NCI-H82 treated with DMSO at 0.1 percent for 48 hours (cell line): Measurements from ENCODE around the gene ASB4.
A peak's percentile ranks its signal among the peaks of the same experiment; 100 is the strongest.
"Not testable (repeated sequence)": the region's sequence is repeated elsewhere in the genome, so short reads cannot be mapped to it uniquely, and the experiment has no call there.

Source experiments
- DNase-seq: peaks from one replicate; lab custom pipeline; 2025; ENCODE audit not compliant: unreplicated experiment; lab: John Stamatoyannopoulos, UW

The ASB4 gene

GRCh38 chr7:95485391-95486123 is at the start of gene ASB4:
Gene ASB4, plus strand, starts transcription at chr7:95485943. Its CDS starts 29 bp downstream, at chr7:95485972.
- no peak for DNase-seq

- DNase-seq: no peak
Measured at GRCh38 chr7:95436407-95436806, 49.3 kb upstream of the ASB4 start.

GRCh38 chr7:95440394-95441038 is 45.2 kb upstream of the ASB4 start:
- DNase-seq: no peak

- no peak for DNase-seq
Measured at GRCh38 chr7:95441042-95441823, 44.5 kb upstream of the ASB4 start.

GRCh38 chr7:95444796-95445195 is 40.9 kb upstream of the ASB4 start:
- DNase-seq: no peak

- DNase-seq: no peak
Measured at GRCh38 chr7:95446618-95447017, 39.1 kb upstream of the ASB4 start.

- DNase-seq: no peak
Measured at GRCh38 chr7:95454438-95455045, 31.2 kb upstream of the ASB4 start.

GRCh38 chr7:95457947-95458346 is 27.8 kb upstream of the ASB4 start:
- DNase-seq: no peak

GRCh38 chr7:95460653-95461052 is 25.1 kb upstream of the ASB4 start:
- DNase-seq: not testable (repeated sequence)

- no peak for DNase-seq
Measured at GRCh38 chr7:95467912-95468607, 17.7 kb upstream of the ASB4 start.

- no peak for DNase-seq
Measured at GRCh38 chr7:95469187-95469586, 16.6 kb upstream of the ASB4 start.

GRCh38 chr7:95469848-95470247 is 15.9 kb upstream of the ASB4 start:
- DNase-seq: no peak

GRCh38 chr7:95470452-95470851 is 15.3 kb upstream of the ASB4 start:
- DNase-seq: no peak

- DNase-seq: no peak
Measured at GRCh38 chr7:95471071-95471470, 14.7 kb upstream of the ASB4 start.

- no peak for DNase-seq
Measured at GRCh38 chr7:95472581-95473161, 13.1 kb upstream of the ASB4 start.

- DNase-seq: peak; percentile 73
Measured at GRCh38 chr7:95473276-95473985, 12.3 kb upstream of the ASB4 start.

GRCh38 chr7:95476072-95476847 is 9.5 kb upstream of the ASB4 start:
- no peak for DNase-seq

GRCh38 chr7:95476904-95477594 is 8.7 kb upstream of the ASB4 start:
- DNase-seq: peak; percentile 55
